ENCODE data around the gene GAPVD1.

Gene GAPVD1

DNA sequence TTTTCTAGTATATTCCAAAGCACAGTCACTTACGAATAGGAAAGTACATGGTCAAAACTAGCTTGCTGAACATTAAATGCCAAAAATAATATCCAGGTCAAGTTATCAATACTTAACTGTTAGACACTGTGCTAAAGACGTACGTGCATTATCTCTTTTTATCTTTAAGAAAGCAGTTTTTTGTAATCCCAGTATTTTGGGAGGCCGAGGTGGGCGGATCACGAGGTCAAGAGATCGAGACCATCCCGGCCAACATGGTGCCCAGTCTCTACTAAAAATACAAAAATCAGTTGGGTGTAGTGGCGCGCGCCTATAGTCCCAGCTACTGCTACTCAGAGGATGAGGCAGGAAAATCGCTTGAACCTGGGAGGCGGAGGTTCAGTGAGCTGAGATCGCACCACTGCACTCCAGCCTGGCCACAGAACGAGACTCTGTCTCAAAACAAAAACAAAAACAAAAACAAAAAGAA is 17.8 kb upstream of the GAPVD1 start:
- no peak overlapping the region for H3K27ac ChIP-seq (ENCODE audit: low read length)
- TF ChIP-seq EZH2phosphoT487 (IDR thresholded peaks at IDR 0.05; ENCODE audit: low read length) (no peak), EZH2 (optimal IDR thresholded peaks at IDR 0.05; ENCODE audit: low read depth, low read length) (no peak)
- TF ChIP-seq, protein P1, sequence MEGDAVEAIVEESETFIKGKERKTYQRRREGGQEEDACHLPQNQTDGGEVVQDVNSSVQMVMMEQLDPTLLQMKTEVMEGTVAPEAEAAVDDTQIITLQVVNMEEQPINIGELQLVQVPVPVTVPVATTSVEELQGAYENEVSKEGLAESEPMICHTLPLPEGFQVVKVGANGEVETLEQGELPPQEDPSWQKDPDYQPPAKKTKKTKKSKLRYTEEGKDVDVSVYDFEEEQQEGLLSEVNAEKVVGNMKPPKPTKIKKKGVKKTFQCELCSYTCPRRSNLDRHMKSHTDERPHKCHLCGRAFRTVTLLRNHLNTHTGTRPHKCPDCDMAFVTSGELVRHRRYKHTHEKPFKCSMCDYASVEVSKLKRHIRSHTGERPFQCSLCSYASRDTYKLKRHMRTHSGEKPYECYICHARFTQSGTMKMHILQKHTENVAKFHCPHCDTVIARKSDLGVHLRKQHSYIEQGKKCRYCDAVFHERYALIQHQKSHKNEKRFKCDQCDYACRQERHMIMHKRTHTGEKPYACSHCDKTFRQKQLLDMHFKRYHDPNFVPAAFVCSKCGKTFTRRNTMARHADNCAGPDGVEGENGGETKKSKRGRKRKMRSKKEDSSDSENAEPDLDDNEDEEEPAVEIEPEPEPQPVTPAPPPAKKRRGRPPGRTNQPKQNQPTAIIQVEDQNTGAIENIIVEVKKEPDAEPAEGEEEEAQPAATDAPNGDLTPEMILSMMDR (IDR thresholded peaks at IDR 0.05; ENCODE audit: low read length): no peak

GRCh38 chr9:125246261-125246667 is 15.4 kb upstream of the GAPVD1 start:
- Histone ChIP-seq H3K36me3 (replicated peaks; ENCODE audit: insufficient read depth, low read length) (no peaks in the 10 kb centered on the region), H3K9ac (ENCODE audit: low read length) (no peak overlapping the region), H3K27ac (ENCODE audit: low read length) (no peak overlapping the region), H3K9me2 (replicated peaks; ENCODE audit: insufficient read depth, low read length) (no peaks in the 10 kb centered on the region), H3K9me3 (replicated peaks; ENCODE audit: insufficient read depth, low read length) (no peaks in the 10 kb centered on the region), H3F3A (ENCODE audit: insufficient read depth, low read length) (no peaks in the 10 kb centered on the region), H3K79me2 (ENCODE audit: low read length) (peaks cover 8% of the 10 kb centered on the region), H3K27me3 (replicated peaks; ENCODE audit: insufficient read depth, low read length) (no peaks in the 10 kb centered on the region), H2AFZ (ENCODE audit: low read length) (no peak overlapping the region), H3K4me1 (ENCODE audit: low read length) (no peaks in the 10 kb centered on the region; the same call in 1 of the 2 replicates), H4K20me1 (ENCODE audit: insufficient read depth, low read length) (no peaks in the 10 kb centered on the region), H3K4me3 (ENCODE audit: low read length) (no peak overlapping the region), H3K4me2 (ENCODE audit: low read depth, low read length) (no peak overlapping the region)
- no peak for DNase-seq
- TF ChIP-seq, protein P1 (IDR thresholded peaks at IDR 0.05; ENCODE audit: low read length): no peak
- no peak for TF ChIP-seq EZH2 (optimal IDR thresholded peaks at IDR 0.05; ENCODE audit: low read depth, low read length)
- TF ChIP-seq EZH2phosphoT487 (IDR thresholded peaks at IDR 0.05; ENCODE audit: low read length): no peak

More for the DNA sequence above, 17.8 kb upstream of the GAPVD1 start:
- Histone ChIP-seq H3K9ac (ENCODE audit: low read length) (no peak overlapping the region), H3K36me3 (replicated peaks; ENCODE audit: insufficient read depth, low read length) (peaks cover 4% of the 10 kb centered on the region; the same call in 1 of the 2 replicates), H3K4me1 (ENCODE audit: low read length) (peaks cover 6% of the 10 kb centered on the region; the same call in 1 of the 2 replicates), H4K20me1 (ENCODE audit: insufficient read depth, low read length) (0 out of 2 replicates have a peak, but pooled peaks cover 6% of the 10 kb centered on the region), H2AFZ (ENCODE audit: low read length) (no peak overlapping the region), H3K79me2 (ENCODE audit: low read length) (peaks cover 32% of the 10 kb centered on the region), H3K4me3 (ENCODE audit: low read length) (no peak overlapping the region), H3K9me3 (replicated peaks; ENCODE audit: insufficient read depth, low read length) (no peaks in the 10 kb centered on the region), H3K9me2 (replicated peaks; ENCODE audit: insufficient read depth, low read length) (no peaks in the 10 kb centered on the region), H3K4me2 (ENCODE audit: low read depth, low read length) (no peak overlapping the region), H3F3A (ENCODE audit: insufficient read depth, low read length) (0 out of 2 replicates have a peak, but pooled peaks cover 3% of the 10 kb centered on the region), H3K27me3 (replicated peaks; ENCODE audit: insufficient read depth, low read length) (no peaks in the 10 kb centered on the region)
- DNase-seq: no peak

DNA sequence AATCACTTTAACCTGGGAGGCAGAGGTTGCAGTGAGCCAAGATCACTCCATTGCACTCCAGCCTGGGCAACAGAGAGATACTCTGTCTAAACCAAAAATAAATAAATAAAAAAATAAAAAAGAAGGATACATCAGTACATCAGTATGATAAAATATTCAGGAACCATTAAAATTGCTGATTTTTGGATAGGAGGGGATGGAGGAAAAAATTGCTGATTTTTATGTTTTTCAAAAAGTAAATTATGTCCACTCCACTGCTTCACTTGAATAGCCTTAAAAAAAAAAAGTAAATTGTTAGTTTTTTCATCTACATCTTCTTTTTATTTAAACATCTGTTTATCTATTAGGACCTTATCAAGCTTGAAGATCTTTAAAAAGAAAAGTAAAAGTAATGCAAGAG is 7.4 kb upstream of the GAPVD1 start:
- Histone ChIP-seq H3K36me3 (replicated peaks; ENCODE audit: insufficient read depth, low read length) (no peaks in the 10 kb centered on the region), H3K27me3 (replicated peaks; ENCODE audit: insufficient read depth, low read length) (no peaks in the 10 kb centered on the region), H3K9ac (ENCODE audit: low read length) (no peak overlapping the region), H3K4me1 (ENCODE audit: low read length) (no peaks in the 10 kb centered on the region), H3K4me2 (ENCODE audit: low read depth, low read length) (no peak overlapping the region), H4K20me1 (ENCODE audit: insufficient read depth, low read length) (no peaks in the 10 kb centered on the region), H3K4me3 (ENCODE audit: low read length) (no peak overlapping the region), H3F3A (ENCODE audit: insufficient read depth, low read length) (no peaks in the 10 kb centered on the region), H3K9me3 (replicated peaks; ENCODE audit: insufficient read depth, low read length) (no peaks in the 10 kb centered on the region), H3K27ac (ENCODE audit: low read length) (no peak overlapping the region), H3K79me2 (ENCODE audit: low read length) (no peaks in the 10 kb centered on the region), H3K9me2 (replicated peaks; ENCODE audit: insufficient read depth, low read length) (no peaks in the 10 kb centered on the region), H2AFZ (ENCODE audit: low read length) (no peak overlapping the region)
- no peak for DNase-seq
- TF ChIP-seq EZH2 (optimal IDR thresholded peaks at IDR 0.05; ENCODE audit: low read depth, low read length) (no peak), EZH2phosphoT487 (IDR thresholded peaks at IDR 0.05; ENCODE audit: low read length) (no peak)
- TF ChIP-seq, protein P1 (IDR thresholded peaks at IDR 0.05; ENCODE audit: low read length): no peak

All from MM.1S (cell line).